H9 (cell line): ENCODE data around the gene INPP5F. TPM values are rescaled to one million over a fixed set of nuclear protein-coding genes. Genes with fewer than 3 reads are reported as not detected.

Experiments used
- DNase-seq: peaks from one replicate; pipeline ENCODE4 v3.0.0-alpha.2; 2017
- H2AFZ ChIP-seq: one replicate; pipeline ENCODE4 v1.6.1; 2013; ENCODE audit warnings: mild to moderate bottlenecking, low read length, control low read depth, moderate library complexity
- H2AK5ac ChIP-seq: 2 replicates; pipeline ENCODE4 v1.6.1; 2013; ENCODE audit warnings: low read length, control low read depth, mixed read lengths; ENCODE audit not compliant: insufficient read length
- H2BK120ac ChIP-seq: one replicate; pipeline ENCODE4 v1.6.1; 2013; ENCODE audit warnings: low read depth, mild to moderate bottlenecking, low read length, control low read depth, inconsistent platforms; ENCODE audit not compliant: poor library complexity, severe bottlenecking
- H2BK12ac ChIP-seq: 2 replicates; pipeline ENCODE4 v1.6.1; 2013; ENCODE audit warnings: low read length, control low read depth, mixed read lengths, low read depth; ENCODE audit not compliant: insufficient read length
- H2BK15ac ChIP-seq: 2 replicates; pipeline ENCODE4 v1.6.1; 2013; ENCODE audit warnings: low read depth, low read length, control low read depth
- H2BK20ac ChIP-seq: one replicate; pipeline ENCODE4 v1.6.1; 2013; ENCODE audit warnings: low read depth, mild to moderate bottlenecking, low read length, control low read depth, inconsistent platforms; ENCODE audit not compliant: poor library complexity, severe bottlenecking
- H2BK5ac ChIP-seq: 2 replicates; pipeline ENCODE4 v1.6.1; 2013; ENCODE audit warnings: low read length, control low read depth, mixed read lengths; ENCODE audit not compliant: insufficient read length
- H3K14ac ChIP-seq: 2 replicates; pipeline ENCODE4 v1.6.1; 2013; ENCODE audit warnings: low read length, control low read depth; ENCODE audit not compliant: insufficient read depth
- H3K18ac ChIP-seq: 2 replicates; pipeline ENCODE4 v1.6.1; 2013; ENCODE audit warnings: low read depth, mild to moderate bottlenecking, mixed read lengths, low read length, control low read depth; ENCODE audit not compliant: insufficient read length
- H3K23ac ChIP-seq: 2 replicates; pipeline ENCODE4 v1.6.1; 2013; ENCODE audit warnings: low read length, control low read depth, mixed read lengths, low read depth; ENCODE audit not compliant: insufficient read length
- H3K23me2 ChIP-seq: 2 replicates; pipeline ENCODE4 v1.6.1; 2013; ENCODE audit warnings: low read depth, mild to moderate bottlenecking, mixed read lengths, low read length, control low read depth; ENCODE audit not compliant: insufficient read length, poor library complexity, severe bottlenecking
- H3K27ac ChIP-seq: 2 replicates; pipeline ENCODE4 v1.5.1; 2013; ENCODE audit warnings: low read length, control low read depth, mixed read lengths, low read depth; ENCODE audit not compliant: insufficient read length
- H3K27me3 ChIP-seq: 2 replicates; pipeline ENCODE4 v1.6.1; 2013; ENCODE audit warnings: low read length, control low read depth, inconsistent platforms; ENCODE audit not compliant: insufficient read depth
- H3K4ac ChIP-seq: 2 replicates; pipeline ENCODE4 v1.6.1; 2013; ENCODE audit warnings: low read depth, mild to moderate bottlenecking, control low read depth, inconsistent platforms, low read length, moderate library complexity
- H3K4me1 ChIP-seq: 2 replicates; pipeline ENCODE4 v1.6.1; 2013; ENCODE audit warnings: low read length, control low read depth, inconsistent platforms; ENCODE audit not compliant: insufficient read depth
- H3K4me2 ChIP-seq: 2 replicates; pipeline ENCODE4 v1.6.1; 2013; ENCODE audit warnings: low read length, control low read depth, mixed read lengths; ENCODE audit not compliant: insufficient read length, insufficient read depth
- H3K56ac ChIP-seq: 2 replicates; pipeline ENCODE4 v1.6.1; 2013; ENCODE audit warnings: low read depth, mild to moderate bottlenecking, mixed read lengths, low read length, control low read depth; ENCODE audit not compliant: insufficient read length
- H3K79me1 ChIP-seq: 2 replicates; pipeline ENCODE4 v1.6.1; 2013; ENCODE audit warnings: low read depth, mild to moderate bottlenecking, moderate library complexity, low read length, control low read depth, inconsistent platforms; ENCODE audit not compliant: insufficient read depth, poor library complexity, severe bottlenecking
- H3K79me2 ChIP-seq: 2 replicates; pipeline ENCODE4 v1.6.1; 2013; ENCODE audit warnings: low read length, control low read depth, inconsistent platforms; ENCODE audit not compliant: insufficient read depth
- H3K9ac ChIP-seq: 2 replicates; pipeline ENCODE4 v1.6.1; 2013; ENCODE audit warnings: low read length, control low read depth, mixed read lengths; ENCODE audit not compliant: insufficient read length; ENCODE audit errors: extremely low read depth
- H3K9me3 ChIP-seq: one replicate; pipeline ENCODE4 v1.6.1; 2013; ENCODE audit warnings: low read depth, low read length, inconsistent platforms; ENCODE audit not compliant: control insufficient read depth
- H3T11ph ChIP-seq: one replicate; pipeline ENCODE4 v1.6.1; 2013; ENCODE audit warnings: mild to moderate bottlenecking, low read length, control low read depth, inconsistent platforms
- H4K20me1 ChIP-seq: one replicate; pipeline ENCODE4 v1.6.1; 2013; ENCODE audit not compliant: control insufficient read depth, insufficient read length, insufficient read depth
- H4K5ac ChIP-seq: 2 replicates; pipeline ENCODE4 v1.6.1; 2013; ENCODE audit warnings: low read depth, mild to moderate bottlenecking, mixed read lengths, low read length, control low read depth; ENCODE audit not compliant: insufficient read length
- H4K8ac ChIP-seq: replicated peaks from 2 replicates; pipeline ENCODE4 v1.6.1; 2013; ENCODE audit warnings: low read length, control low read depth, mixed read lengths, low read depth; ENCODE audit not compliant: insufficient read length
- H4K91ac ChIP-seq: 2 replicates; pipeline ENCODE4 v1.6.1; 2013; ENCODE audit warnings: low read depth, mild to moderate bottlenecking, moderate library complexity, mixed read lengths, low read length, control low read depth; ENCODE audit not compliant: insufficient read length
- H3K27ac Mint-ChIP-seq, 3 experiments: 2 replicates in 2 of 3; 3 replicates in 1 of 3; pipeline ENCODE4 v1.8.0; 2020 to 2021; ENCODE audit warnings: mixed read lengths in 3 of 3, mild to moderate bottlenecking in 1 of 3, moderate library complexity in 1 of 3
- H3K27me3 Mint-ChIP-seq: 2 replicates; pipeline ENCODE4 v1.8.0; 2021; ENCODE audit warnings: low read depth, mild to moderate bottlenecking, moderate library complexity, mixed read lengths
- H3K36me3 Mint-ChIP-seq, 3 experiments: 2 replicates in 2 of 3; 3 replicates in 1 of 3; pipeline ENCODE4 v1.8.0; 2020 to 2021; ENCODE audit warnings: low read depth in 3 of 3, mixed read lengths in 3 of 3; ENCODE audit not compliant: insufficient read depth in 1 of 3
- H3K4me1 Mint-ChIP-seq, 2 experiments: 2 replicates each; pipeline ENCODE4 v1.8.0; 2020; ENCODE audit warnings: mixed read lengths in 2 of 2
- H3K4me3 Mint-ChIP-seq, 2 experiments: 2 replicates in 1 of 2; 3 replicates in 1 of 2; pipeline ENCODE4 v1.8.0; 2020 to 2021; ENCODE audit warnings: mild to moderate bottlenecking in 2 of 2, mixed read lengths in 2 of 2, moderate library complexity in 1 of 2
- H3K9me3 Mint-ChIP-seq, 2 experiments: 2 replicates in 1 of 2; 3 replicates in 1 of 2; pipeline ENCODE4 v1.8.0; 2020; ENCODE audit warnings: mild to moderate bottlenecking in 2 of 2, mixed read lengths in 2 of 2, moderate library complexity in 1 of 2
- WGBS: extraction: QIAGEN DNeasy Blood & Tissue Kit; methylation state at CpG from one replicate; pipeline ENCODE4 v1.1.7; 2013; ENCODE audit warnings: missing lambda C conversion rate, low lambda C conversion rate, mixed read lengths; ENCODE audit not compliant: insufficient read length; ENCODE audit errors: extremely low coverage; 5-methylcytosine and 5-hydroxymethylcytosine counted together
- total RNA-seq: library from RNA; stranded (reverse); gene quantifications from 2 replicates; pipeline ENCODE4 v1.2.1, GENCODE V29; 2021
- TF ChIP-seq, protein P1 (sequence below): fragments of 200-600 bp; sonication (generic); conservative IDR thresholded peaks from 3 replicates; pipeline ENCODE4 v1.8.0; 2021; ENCODE audit warnings: antibody characterized with exemption, mild to moderate bottlenecking

Gene INPP5F
- total RNA-seq, 1 experiment from 2014 or later: 108 TPM

DNA sequence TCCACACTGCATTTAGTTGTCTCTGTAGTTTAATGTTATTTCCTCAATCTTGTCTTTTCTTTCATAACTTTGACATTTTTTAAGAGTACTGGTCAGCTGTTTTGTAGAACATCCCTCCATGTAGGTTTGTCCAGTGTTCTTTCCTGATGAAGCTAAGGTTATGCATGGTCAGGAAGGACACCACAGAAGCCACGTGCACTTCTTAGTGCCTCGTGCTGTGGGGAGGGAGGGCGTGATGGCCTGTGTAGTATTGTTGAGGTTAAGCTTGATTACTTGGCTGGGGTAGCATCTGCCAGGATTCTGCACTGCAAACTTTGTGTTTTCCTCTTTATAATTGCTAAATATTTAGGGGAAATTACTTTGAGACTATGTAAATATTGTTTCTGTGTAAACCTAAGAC is 98.4 kb downstream of the INPP5F start:
- Histone ChIP-seq H3K27me3 (no peaks in the 10 kb centered on the region), H2BK120ac (no peak overlapping the region), H3K4ac (no peak overlapping the region), H3T11ph (no peak overlapping the region), H2BK12ac (no peak overlapping the region), H4K8ac (no peak overlapping the region), H2BK20ac (no peak overlapping the region), H3K56ac (no peak overlapping the region), H3K4me1 (no peaks in the 10 kb centered on the region), H4K91ac (no peak overlapping the region), H4K5ac (no peak overlapping the region), H3K9ac (no peak overlapping the region), H3K23me2 (peaks cover 5% of the 10 kb centered on the region), H2AFZ (no peak overlapping the region), H3K4me2 (no peak overlapping the region), H3K18ac (no peak overlapping the region), H2AK5ac (no peak overlapping the region), H3K79me1 (no peaks in the 10 kb centered on the region), H4K20me1 (no peaks in the 10 kb centered on the region), H2BK15ac (no peak overlapping the region), H3K23ac (no peak overlapping the region), H3K14ac (no peak overlapping the region), H3K27ac (no peak overlapping the region), H3K79me2 (peaks cover 8% of the 10 kb centered on the region; the same call in 1 of the 2 replicates), H2BK5ac (no peak overlapping the region), H3K9me3 (no peaks in the 10 kb centered on the region)
- H3K27me3 Mint-ChIP-seq: no peaks in the 10 kb centered on the region
- DNase-seq: no peak
- no peak overlapping the region for H3K4me3 Mint-ChIP-seq
- no peaks in the 10 kb centered on the region for H3K9me3 Mint-ChIP-seq
- peaks cover 8 to 67% (median 52%) of the 10 kb centered on the region in 3 experiments; a peak in 6 of 7 replicates for H3K36me3 Mint-ChIP-seq
- no peak overlapping the region for H3K27ac Mint-ChIP-seq
- no CpG with 5 or more reads among the region's 3 CpGs for WGBS
- TF ChIP-seq, protein P1, sequence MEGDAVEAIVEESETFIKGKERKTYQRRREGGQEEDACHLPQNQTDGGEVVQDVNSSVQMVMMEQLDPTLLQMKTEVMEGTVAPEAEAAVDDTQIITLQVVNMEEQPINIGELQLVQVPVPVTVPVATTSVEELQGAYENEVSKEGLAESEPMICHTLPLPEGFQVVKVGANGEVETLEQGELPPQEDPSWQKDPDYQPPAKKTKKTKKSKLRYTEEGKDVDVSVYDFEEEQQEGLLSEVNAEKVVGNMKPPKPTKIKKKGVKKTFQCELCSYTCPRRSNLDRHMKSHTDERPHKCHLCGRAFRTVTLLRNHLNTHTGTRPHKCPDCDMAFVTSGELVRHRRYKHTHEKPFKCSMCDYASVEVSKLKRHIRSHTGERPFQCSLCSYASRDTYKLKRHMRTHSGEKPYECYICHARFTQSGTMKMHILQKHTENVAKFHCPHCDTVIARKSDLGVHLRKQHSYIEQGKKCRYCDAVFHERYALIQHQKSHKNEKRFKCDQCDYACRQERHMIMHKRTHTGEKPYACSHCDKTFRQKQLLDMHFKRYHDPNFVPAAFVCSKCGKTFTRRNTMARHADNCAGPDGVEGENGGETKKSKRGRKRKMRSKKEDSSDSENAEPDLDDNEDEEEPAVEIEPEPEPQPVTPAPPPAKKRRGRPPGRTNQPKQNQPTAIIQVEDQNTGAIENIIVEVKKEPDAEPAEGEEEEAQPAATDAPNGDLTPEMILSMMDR: no peak
- H3K4me1 Mint-ChIP-seq: peaks cover 7 to 12% of the 10 kb centered on the region in 2 experiments
